HepG2 (cell line): Measurements from ENCODE around the gene RHOT1. TPM values are rescaled to one million over a fixed set of nuclear protein-coding genes. Genes with fewer than 3 reads are reported as not detected.

Source experiments
- GABPA ChIP-seq, 2 experiments: IDR thresholded peaks; 2 replicates each; pipeline ENCODE4 v1.6.1; 2011 to 2016; ENCODE audit warnings: low read depth in 2 of 2, low read length in 1 of 2, missing biosample characterization in 1 of 2, missing genetic modification characterization in 1 of 2
- HOXA5 ChIP-seq: sonication (generic); formaldehyde crosslinking; IDR thresholded peaks from 2 replicates; pipeline ENCODE4 v1.4.0; 2020; ENCODE audit warnings: missing genetic modification reagents
- YEATS4 ChIP-seq: sonication (generic); formaldehyde crosslinking; IDR thresholded peaks from 2 replicates; pipeline ENCODE4 v1.4.0; 2020; ENCODE audit warnings: missing genetic modification reagents, borderline replicate concordance
- ZFP36 ChIP-seq: fragments of 150-350 bp; IDR thresholded peaks from 2 replicates; pipeline ENCODE4 v1.6.1; 2018; ENCODE audit warnings: borderline replicate concordance, low read length, low read depth; ENCODE audit not compliant: partially characterized antibody
- ZNF160 ChIP-seq: sonication (generic); formaldehyde crosslinking; IDR thresholded peaks from 2 replicates; pipeline ENCODE4 v1.8.0; 2022; ENCODE audit warnings: mild to moderate bottlenecking, inconsistent platforms, missing genetic modification reagents
- polyA plus RNA-seq, 8 experiments: library from polyadenylated mRNA; depleted of rRNA in 3 of 8; stranded (reverse) in 7 of 8; unstranded in 1 of 8; fragments of >200 nt; fragmentation: Illumina TruSeq in 4 of 8; extraction: Trizol in 4 of 8; gene quantifications; 2 replicates each; pipeline versions ENCODE4 v1.2.1 to v1.2.3, GENCODE V29; 2011 to 2016; ENCODE audit warnings: low read depth in 4 of 8, missing spikeins in 1 of 8, mixed read lengths in 1 of 8; ENCODE audit not compliant: insufficient read depth in 1 of 8
- total RNA-seq, 5 experiments: library from RNA; depleted of rRNA; stranded (reverse); fragments of >200 nt; fragmentation: Illumina TruSeq; extraction: Trizol; gene quantifications; 2 replicates each; pipeline ENCODE4 v1.2.3, GENCODE V29; 2016; ENCODE audit warnings: low read depth in 1 of 5
- TF ChIP-seq, protein P1 (sequence below), 2 experiments: fragments of 450-650 bp in 1 of 2; sonication (generic) in 1 of 2; formaldehyde crosslinking in 1 of 2; IDR thresholded peaks; 2 replicates each; pipeline versions ENCODE4 v1.6.1 to v1.8.0; 2016 to 2022; ENCODE audit warnings: antibody characterized with exemption in 1 of 2, mild to moderate bottlenecking in 1 of 2, missing genetic modification reagents in 1 of 2
- TF ChIP-seq, protein P2 (sequence below): IDR thresholded peaks from 2 replicates; pipeline ENCODE4 v1.4.0; 2020; ENCODE audit warnings: mild to moderate bottlenecking, missing genetic modification reagents
- TF ChIP-seq, protein P3 (sequence below): sonication (generic); formaldehyde crosslinking; IDR thresholded peaks from 2 replicates; pipeline ENCODE4 v1.5.1; 2020; ENCODE audit warnings: mild to moderate bottlenecking, missing genetic modification reagents, borderline replicate concordance

Gene RHOT1
- total and polyA plus RNA-seq, 2 of the 13 experiments (the other 11 are each of a cell fraction or from before 2014, with no cell fraction given): 25.6 to 41.5 TPM

DNA sequence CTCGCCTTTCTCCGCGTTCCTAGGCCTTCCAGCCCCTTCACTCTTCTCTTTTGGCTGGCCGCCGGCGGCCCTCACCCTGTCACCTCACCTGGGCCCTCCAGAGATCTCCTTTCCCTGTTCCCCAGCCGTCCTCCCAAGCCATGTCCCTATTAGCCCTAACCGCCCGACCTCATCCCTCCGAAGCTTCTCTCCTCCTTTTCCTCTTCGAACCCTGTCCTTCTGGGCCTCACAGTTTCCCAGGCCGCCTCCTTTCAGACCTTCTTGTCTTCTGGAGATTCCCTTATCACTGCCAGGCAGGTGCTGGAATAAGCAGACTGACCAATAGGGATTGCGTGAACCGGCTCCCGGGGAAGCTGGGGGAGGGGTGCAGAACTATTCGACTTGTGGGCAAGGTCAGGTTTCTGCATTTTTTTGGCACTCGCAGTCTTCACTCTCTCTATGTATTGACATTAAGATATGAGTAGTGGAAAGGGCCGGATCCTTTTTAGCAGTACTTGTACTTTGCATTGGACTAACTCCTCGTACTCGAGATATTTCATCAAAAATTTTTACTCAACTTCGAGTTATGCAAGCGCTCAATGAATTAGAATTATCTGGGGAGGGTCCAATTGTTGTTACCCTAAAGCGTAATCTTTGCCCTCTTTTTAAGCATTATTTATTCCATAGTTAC is 690 bp downstream of the RHOT1 start (continued):
- TF ChIP-seq, protein P1, sequence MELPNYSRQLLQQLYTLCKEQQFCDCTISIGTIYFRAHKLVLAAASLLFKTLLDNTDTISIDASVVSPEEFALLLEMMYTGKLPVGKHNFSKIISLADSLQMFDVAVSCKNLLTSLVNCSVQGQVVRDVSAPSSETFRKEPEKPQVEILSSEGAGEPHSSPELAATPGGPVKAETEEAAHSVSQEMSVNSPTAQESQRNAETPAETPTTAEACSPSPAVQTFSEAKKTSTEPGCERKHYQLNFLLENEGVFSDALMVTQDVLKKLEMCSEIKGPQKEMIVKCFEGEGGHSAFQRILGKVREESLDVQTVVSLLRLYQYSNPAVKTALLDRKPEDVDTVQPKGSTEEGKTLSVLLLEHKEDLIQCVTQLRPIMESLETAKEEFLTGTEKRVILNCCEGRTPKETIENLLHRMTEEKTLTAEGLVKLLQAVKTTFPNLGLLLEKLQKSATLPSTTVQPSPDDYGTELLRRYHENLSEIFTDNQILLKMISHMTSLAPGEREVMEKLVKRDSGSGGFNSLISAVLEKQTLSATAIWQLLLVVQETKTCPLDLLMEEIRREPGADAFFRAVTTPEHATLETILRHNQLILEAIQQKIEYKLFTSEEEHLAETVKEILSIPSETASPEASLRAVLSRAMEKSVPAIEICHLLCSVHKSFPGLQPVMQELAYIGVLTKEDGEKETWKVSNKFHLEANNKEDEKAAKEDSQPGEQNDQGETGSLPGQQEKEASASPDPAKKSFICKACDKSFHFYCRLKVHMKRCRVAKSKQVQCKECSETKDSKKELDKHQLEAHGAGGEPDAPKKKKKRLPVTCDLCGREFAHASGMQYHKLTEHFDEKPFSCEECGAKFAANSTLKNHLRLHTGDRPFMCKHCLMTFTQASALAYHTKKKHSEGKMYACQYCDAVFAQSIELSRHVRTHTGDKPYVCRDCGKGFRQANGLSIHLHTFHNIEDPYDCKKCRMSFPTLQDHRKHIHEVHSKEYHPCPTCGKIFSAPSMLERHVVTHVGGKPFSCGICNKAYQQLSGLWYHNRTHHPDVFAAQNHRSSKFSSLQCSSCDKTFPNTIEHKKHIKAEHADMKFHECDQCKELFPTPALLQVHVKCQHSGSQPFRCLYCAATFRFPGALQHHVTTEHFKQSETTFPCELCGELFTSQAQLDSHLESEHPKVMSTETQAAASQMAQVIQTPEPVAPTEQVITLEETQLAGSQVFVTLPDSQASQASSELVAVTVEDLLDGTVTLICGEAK (IDR thresholded peaks at IDR 0.05): no peak
- TF ChIP-seq, protein P1 (CRISPR knock-in tag; IDR thresholded peaks at IDR 0.05): no peak
- TF ChIP-seq HOXA5 (CRISPR knock-in tag) (no peak), YEATS4 (CRISPR knock-in tag) (no peak), GABPA (IDR thresholded peaks at IDR 0.05; ENCODE audit: low read depth, low read length) (no peak), GABPA (CRISPR knock-in tag; IDR thresholded peaks at IDR 0.05; ENCODE audit: low read depth) (no peak), ZFP36 (no peak), ZNF160 (CRISPR knock-in tag) (no peak)
- TF ChIP-seq, protein P2, sequence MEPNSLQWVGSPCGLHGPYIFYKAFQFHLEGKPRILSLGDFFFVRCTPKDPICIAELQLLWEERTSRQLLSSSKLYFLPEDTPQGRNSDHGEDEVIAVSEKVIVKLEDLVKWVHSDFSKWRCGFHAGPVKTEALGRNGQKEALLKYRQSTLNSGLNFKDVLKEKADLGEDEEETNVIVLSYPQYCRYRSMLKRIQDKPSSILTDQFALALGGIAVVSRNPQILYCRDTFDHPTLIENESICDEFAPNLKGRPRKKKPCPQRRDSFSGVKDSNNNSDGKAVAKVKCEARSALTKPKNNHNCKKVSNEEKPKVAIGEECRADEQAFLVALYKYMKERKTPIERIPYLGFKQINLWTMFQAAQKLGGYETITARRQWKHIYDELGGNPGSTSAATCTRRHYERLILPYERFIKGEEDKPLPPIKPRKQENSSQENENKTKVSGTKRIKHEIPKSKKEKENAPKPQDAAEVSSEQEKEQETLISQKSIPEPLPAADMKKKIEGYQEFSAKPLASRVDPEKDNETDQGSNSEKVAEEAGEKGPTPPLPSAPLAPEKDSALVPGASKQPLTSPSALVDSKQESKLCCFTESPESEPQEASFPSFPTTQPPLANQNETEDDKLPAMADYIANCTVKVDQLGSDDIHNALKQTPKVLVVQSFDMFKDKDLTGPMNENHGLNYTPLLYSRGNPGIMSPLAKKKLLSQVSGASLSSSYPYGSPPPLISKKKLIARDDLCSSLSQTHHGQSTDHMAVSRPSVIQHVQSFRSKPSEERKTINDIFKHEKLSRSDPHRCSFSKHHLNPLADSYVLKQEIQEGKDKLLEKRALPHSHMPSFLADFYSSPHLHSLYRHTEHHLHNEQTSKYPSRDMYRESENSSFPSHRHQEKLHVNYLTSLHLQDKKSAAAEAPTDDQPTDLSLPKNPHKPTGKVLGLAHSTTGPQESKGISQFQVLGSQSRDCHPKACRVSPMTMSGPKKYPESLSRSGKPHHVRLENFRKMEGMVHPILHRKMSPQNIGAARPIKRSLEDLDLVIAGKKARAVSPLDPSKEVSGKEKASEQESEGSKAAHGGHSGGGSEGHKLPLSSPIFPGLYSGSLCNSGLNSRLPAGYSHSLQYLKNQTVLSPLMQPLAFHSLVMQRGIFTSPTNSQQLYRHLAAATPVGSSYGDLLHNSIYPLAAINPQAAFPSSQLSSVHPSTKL (CRISPR knock-in tag): 0 out of 2 replicates have a peak, but pooled peaks have one; percentile 14
- TF ChIP-seq, protein P3, sequence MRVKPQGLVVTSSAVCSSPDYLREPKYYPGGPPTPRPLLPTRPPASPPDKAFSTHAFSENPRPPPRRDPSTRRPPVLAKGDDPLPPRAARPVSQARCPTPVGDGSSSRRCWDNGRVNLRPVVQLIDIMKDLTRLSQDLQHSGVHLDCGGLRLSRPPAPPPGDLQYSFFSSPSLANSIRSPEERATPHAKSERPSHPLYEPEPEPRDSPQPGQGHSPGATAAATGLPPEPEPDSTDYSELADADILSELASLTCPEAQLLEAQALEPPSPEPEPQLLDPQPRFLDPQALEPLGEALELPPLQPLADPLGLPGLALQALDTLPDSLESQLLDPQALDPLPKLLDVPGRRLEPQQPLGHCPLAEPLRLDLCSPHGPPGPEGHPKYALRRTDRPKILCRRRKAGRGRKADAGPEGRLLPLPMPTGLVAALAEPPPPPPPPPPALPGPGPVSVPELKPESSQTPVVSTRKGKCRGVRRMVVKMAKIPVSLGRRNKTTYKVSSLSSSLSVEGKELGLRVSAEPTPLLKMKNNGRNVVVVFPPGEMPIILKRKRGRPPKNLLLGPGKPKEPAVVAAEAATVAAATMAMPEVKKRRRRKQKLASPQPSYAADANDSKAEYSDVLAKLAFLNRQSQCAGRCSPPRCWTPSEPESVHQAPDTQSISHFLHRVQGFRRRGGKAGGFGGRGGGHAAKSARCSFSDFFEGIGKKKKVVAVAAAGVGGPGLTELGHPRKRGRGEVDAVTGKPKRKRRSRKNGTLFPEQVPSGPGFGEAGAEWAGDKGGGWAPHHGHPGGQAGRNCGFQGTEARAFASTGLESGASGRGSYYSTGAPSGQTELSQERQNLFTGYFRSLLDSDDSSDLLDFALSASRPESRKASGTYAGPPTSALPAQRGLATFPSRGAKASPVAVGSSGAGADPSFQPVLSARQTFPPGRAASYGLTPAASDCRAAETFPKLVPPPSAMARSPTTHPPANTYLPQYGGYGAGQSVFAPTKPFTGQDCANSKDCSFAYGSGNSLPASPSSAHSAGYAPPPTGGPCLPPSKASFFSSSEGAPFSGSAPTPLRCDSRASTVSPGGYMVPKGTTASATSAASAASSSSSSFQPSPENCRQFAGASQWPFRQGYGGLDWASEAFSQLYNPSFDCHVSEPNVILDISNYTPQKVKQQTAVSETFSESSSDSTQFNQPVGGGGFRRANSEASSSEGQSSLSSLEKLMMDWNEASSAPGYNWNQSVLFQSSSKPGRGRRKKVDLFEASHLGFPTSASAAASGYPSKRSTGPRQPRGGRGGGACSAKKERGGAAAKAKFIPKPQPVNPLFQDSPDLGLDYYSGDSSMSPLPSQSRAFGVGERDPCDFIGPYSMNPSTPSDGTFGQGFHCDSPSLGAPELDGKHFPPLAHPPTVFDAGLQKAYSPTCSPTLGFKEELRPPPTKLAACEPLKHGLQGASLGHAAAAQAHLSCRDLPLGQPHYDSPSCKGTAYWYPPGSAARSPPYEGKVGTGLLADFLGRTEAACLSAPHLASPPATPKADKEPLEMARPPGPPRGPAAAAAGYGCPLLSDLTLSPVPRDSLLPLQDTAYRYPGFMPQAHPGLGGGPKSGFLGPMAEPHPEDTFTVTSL (CRISPR knock-in tag): no peak; the same call in 1 of the 2 replicates
